ENCODE measurements around the gene TNC. TPM values are rescaled to one million over a fixed set of nuclear protein-coding genes. Genes with fewer than 3 reads are reported as not detected.
A peak's percentile ranks its signal among the peaks of the same experiment; 100 is the strongest.

TNC gene
- total RNA-seq, result 2.9 TPM

- no peak for DNase-seq (ENCODE audit: low spot score)
- peak; percentile 58 for ATAC-seq
Observed at GRCh38 chr9:115117999-115118878, at the start of gene TNC. Gene TNC (minus strand): TSS chr9:115118157. CDS start chr9:115091018, 27,139 bp downstream.

- ATAC-seq, result no peak
Observed at GRCh38 chr9:115167175-115167574, 49.2 kb upstream of the TNC start.

GRCh38 chr9:115165233-115165632 lies 47.3 kb upstream of the TNC start:
- ATAC-seq (no peak), DNase-seq (ENCODE audit: low spot score) (no peak)

More at GRCh38 chr9:115167175-115167574, 49.2 kb upstream of the TNC start:
- no peak for DNase-seq (ENCODE audit: low spot score)

GRCh38 chr9:115164511-115164974 lies 46.6 kb upstream of the TNC start:
- DNase-seq (ENCODE audit: low spot score) (no peak), ATAC-seq (no peak)

GRCh38 chr9:115162946-115163345 lies 45.0 kb upstream of the TNC start:
- ATAC-seq, result no peak
- no peak for DNase-seq (ENCODE audit: low spot score)

- DNase-seq (ENCODE audit: low spot score), result no peak
- ATAC-seq, result no peak
Observed at GRCh38 chr9:115161446-115161845, 43.5 kb upstream of the TNC start.

GRCh38 chr9:115158661-115159481 lies 40.9 kb upstream of the TNC start:
- no peak for ATAC-seq
- no peak for DNase-seq (ENCODE audit: low spot score)

- DNase-seq (ENCODE audit: low spot score) (no peak), ATAC-seq (no peak)
Observed at GRCh38 chr9:115157245-115157674, 39.3 kb upstream of the TNC start.

- ATAC-seq (no peak), DNase-seq (ENCODE audit: low spot score) (no peak)
Observed at GRCh38 chr9:115155037-115155436, 37.1 kb upstream of the TNC start.

- ATAC-seq, result no peak
Observed at GRCh38 chr9:115154617-115155016, 36.7 kb upstream of the TNC start.

GRCh38 chr9:115152281-115152820 lies 34.4 kb upstream of the TNC start:
- ATAC-seq, result no peak
- DNase-seq (ENCODE audit: low spot score), result no peak

More at GRCh38 chr9:115154617-115155016, 36.7 kb upstream of the TNC start:
- no peak for DNase-seq (ENCODE audit: low spot score)

- ATAC-seq (no peak), DNase-seq (ENCODE audit: low spot score) (no peak)
Observed at GRCh38 chr9:115148721-115149120, 30.8 kb upstream of the TNC start.

GRCh38 chr9:115146581-115147021 lies 28.6 kb upstream of the TNC start:
- ATAC-seq (no peak), DNase-seq (ENCODE audit: low spot score) (no peak)

- ATAC-seq (no peak), DNase-seq (ENCODE audit: low spot score) (no peak)
Observed at GRCh38 chr9:115144706-115145105, 26.7 kb upstream of the TNC start.

GRCh38 chr9:115143689-115144088 lies 25.7 kb upstream of the TNC start:
- DNase-seq (ENCODE audit: low spot score), result no peak
- no peak for ATAC-seq

GRCh38 chr9:115142517-115143270 lies 24.7 kb upstream of the TNC start:
- no peak for ATAC-seq
- no peak for DNase-seq (ENCODE audit: low spot score)

GRCh38 chr9:115142090-115142489 lies 24.1 kb upstream of the TNC start:
- no peak for DNase-seq (ENCODE audit: low spot score)
- ATAC-seq, result no peak

- no peak for ATAC-seq
- no peak for DNase-seq (ENCODE audit: low spot score)
Observed at GRCh38 chr9:115141612-115142011, 23.7 kb upstream of the TNC start.

GRCh38 chr9:115138151-115138550 lies 20.2 kb upstream of the TNC start:
- ATAC-seq (no peak), DNase-seq (ENCODE audit: low spot score) (no peak)

GRCh38 chr9:115137526-115137925 lies 19.6 kb upstream of the TNC start:
- no peak for ATAC-seq
- DNase-seq (ENCODE audit: low spot score), result no peak

All from left lobe of liver (tissue), 2 donors.